HG03460 (cell line): ENCODE results near the gene KRT71.
"Not testable (repeated sequence)": the region's sequence is repeated elsewhere in the genome, so short reads cannot be mapped to it uniquely, and the experiment has no call there.

ENCODE experiments used
- ATAC-seq: cut with Tn5 transposase; IDR thresholded peaks from one replicate; pipeline ENCODE4 v1.9.1; 2021; ENCODE audit not compliant: unreplicated experiment

KRT71 gene

GRCh38 chr12:52552681-52553195 lies at the start of gene KRT71:
KRT71 (minus strand) TSS chr12:52553145; CDS start chr12:52553077, 68 bp downstream.
- ATAC-seq: no peak

DNA sequence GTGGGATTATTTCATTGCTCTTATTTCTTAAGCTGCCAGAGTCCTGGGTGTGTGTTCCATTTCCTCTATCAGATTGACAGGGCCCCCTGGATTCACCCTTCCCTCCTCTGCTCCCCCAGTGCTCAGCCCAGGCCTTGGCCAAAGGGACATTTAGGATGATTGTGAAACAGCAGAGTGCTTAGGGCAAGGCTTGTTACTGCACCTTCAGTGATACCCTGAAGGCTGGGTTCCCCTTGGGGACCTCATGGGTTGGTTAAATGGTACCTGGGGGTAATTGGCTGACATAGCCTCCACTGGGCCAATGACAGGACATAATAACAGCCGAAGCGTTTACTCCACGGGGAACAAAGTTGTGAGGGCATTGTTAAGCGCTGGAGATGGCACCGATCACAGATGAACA lies 49.6 kb upstream of the KRT71 start:
- no peak for ATAC-seq

DNA sequence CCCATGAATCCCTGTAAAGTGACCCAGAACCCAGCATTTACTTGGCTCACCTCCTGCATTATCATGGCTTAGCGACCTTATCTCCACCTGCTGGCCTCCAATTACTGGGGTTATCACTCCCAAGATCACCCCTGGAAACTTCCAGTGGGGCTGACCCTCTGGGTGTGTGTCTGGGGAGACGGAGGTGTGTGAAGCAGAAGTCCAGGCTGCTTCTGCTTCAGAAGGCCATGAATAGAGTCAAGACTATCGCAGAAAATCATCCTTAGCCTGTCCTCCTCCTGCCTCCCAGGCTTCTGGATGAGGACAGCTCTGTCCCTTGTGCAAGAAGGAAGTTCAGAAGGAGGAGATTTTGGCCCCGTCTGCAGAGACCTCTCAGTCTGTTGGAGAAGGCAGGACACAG lies 48.7 kb upstream of the KRT71 start:
- ATAC-seq: no peak

GRCh38 chr12:52600941-52601481 lies 48.1 kb upstream of the KRT71 start, which contains the start of gene KRT72:
KRT72 (minus strand) TSS chr12:52601463; CDS start chr12:52601452, 11 bp downstream.
- no peak for ATAC-seq

DNA sequence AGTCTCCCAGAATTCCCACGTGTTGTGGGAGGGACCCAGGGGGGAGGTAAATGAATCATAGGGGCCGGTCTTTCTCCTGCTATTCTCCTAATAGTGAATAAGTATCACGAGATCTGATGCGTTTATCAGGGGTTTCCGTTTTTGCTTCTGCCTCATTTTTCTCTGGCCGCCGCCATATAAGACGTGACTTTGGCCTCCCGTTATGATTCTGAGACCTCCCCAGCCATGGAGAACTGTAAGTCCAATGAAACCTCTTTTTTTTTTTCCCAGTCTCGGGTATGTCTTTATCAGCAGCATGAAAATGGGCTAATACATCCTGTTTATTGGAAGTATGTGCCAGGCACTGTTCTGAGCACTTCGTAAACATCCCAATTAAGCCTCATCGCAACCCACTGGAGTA lies 47.5 kb upstream of the KRT71 start:
- ATAC-seq: no peak

- ATAC-seq: no peak
Measured at GRCh38 chr12:52600071-52600470, 47.1 kb upstream of the KRT71 start.

GRCh38 chr12:52598966-52599365 lies 46.0 kb upstream of the KRT71 start:
- no peak for ATAC-seq

GRCh38 chr12:52594237-52594636 lies 41.3 kb upstream of the KRT71 start:
- not testable (repeated sequence) for ATAC-seq

DNA sequence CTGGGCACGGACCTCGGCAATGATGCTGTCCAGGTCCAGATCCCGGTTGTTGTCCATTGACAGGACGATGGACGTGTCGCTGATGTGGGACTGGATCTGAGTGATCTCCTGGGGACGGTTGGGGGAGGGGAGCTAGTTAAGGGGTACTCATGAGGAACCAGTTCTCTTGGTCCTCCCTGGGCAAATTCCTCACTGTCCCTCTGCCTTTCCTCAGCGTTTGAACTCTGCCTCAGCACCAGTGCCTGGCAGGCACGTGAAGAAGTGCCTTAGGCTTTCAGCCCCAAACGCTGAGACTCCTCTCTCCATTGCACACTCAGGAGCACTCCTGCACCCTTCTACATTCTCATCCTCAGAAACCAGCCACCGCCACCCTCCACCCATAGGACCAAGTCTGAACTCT lies 38.6 kb upstream of the KRT71 start:
- no peak for ATAC-seq

GRCh38 chr12:52590021-52590420 lies 37.1 kb upstream of the KRT71 start:
- no peak for ATAC-seq

- ATAC-seq: no peak
Measured at GRCh38 chr12:52587563-52587962, 34.6 kb upstream of the KRT71 start.

DNA sequence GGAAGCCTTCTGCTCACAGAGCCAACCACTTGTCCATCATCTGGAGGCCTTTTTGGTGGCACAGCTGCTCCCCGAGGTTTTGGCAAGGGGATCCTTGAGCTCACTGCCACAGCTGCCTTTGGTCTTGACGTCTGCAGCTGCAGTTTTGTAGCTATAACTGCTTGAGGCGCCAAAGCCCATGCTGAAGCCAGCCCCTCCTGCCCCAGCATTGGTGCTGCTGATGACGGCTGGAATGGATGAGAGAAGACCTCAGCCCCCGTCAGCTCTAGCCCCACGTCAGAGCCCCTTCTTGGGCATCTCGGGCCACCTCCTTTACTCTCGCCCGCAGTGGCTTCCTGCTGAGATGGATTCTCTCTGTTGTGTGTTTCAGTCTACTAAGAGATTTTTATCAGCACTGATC lies 33.0 kb upstream of the KRT71 start:
- ATAC-seq: no peak

DNA sequence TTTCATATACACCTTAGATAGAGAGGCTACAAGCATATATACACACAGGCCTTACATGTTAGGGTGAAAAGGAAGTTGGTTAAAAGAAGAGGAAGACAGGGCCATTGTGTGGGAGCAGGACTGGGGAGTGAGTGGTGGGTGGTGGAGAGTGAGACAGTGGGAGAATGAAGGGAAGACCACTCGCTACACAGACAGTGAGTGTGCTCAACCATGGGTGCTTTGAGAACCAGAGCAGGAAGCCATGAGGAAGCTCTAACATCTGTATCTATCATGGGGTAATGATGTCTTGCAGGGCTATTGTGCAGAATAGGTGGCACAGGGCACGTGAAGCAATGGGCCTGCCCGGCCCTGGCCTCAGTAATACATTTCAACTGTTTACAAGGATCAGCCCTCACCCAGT lies 32.1 kb upstream of the KRT71 start:
- ATAC-seq: no peak

DNA sequence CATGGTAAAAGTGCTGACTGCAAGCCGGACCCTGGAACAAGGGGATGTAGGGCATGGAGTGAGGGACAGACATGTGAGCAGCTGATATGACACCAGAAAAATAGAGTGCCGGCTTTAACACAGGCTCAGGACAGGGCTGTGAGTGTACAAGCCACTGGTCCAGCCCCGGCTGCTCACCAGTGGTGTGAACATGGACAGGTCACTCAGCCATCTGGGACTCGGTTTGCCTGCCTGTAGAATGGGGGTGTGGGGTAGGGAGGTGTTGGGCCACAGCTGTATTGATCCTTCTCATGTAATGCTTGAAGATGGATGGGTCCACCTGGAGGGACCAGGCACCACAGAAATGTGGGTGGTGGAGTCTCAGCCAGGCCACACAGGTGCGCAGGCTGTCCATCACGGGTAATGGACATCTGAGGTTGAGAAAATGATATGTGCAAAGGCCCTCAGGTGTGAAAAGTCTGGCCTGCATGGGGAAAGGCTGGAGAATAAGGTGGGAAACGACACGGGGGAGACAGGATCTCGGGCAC lies 31.3 kb upstream of the KRT71 start:
- ATAC-seq: no peak

DNA sequence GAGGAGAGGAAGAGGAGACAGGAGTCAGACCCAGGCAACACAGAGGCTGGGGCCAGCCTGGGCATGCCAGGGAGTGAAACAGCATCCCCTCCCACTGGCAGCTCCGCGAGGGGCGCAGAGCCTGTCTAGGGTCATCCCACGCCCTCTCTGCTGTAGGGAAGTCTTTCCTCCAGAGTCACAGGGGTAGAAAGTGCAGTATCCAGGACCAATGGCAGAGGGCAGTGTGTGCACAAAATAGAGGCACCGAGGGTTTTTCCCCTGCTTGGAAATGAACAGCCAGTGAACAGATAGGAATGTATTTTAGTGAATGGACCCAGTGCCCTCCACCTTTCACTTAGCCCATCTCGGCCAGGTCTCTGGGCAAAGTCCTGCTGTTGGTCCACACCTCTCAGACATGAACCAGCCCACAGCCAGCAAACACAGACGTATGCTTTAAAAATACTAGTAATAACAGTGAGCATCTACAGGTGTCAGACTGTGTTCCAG lies 30.1 kb upstream of the KRT71 start:
- no peak for ATAC-seq

DNA sequence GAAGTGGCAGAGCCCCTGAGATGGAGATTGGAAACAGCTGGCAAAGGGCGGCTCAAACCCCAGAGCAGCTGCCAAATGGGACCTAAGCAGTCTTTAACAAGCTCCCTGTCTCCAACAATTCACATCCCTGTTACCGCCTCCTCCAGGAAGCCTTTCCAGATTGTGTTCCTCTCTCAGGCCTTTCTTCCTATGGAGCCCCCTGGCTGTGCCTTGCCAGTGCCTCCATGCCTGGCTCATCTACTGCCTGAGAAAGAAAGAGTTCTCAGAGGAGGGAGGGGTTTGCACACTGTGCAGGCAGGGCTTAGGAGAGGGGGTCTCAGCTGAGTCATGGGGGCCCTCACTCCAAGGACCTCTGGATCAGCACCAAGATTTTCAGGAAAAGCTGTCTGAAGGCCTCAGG lies 29.5 kb upstream of the KRT71 start:
- ATAC-seq: no peak

GRCh38 chr12:52581481-52581880 lies 28.5 kb upstream of the KRT71 start:
- no peak for ATAC-seq

DNA sequence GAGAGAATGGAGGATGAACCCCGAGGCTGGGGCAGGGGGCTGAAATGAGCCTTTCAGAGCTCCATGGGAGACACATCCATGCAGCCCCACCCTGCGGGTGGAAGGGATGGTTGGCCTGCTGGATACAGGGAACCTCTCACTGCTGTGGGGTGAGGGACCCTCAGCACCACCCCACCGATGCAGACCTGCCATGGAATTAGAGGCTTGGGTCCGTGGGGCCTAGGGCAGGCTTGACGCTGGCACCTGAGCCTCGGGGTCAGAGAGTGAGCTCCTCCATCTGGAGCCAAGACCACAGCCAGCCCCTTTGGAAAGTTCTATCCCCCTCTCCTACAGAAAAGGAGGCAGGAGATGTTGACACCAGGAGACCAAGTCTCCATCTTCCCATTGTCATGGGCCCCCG lies 28.1 kb upstream of the KRT71 start:
- ATAC-seq: no peak

- ATAC-seq: no peak
Measured at GRCh38 chr12:52580496-52580895, 27.6 kb upstream of the KRT71 start.

DNA sequence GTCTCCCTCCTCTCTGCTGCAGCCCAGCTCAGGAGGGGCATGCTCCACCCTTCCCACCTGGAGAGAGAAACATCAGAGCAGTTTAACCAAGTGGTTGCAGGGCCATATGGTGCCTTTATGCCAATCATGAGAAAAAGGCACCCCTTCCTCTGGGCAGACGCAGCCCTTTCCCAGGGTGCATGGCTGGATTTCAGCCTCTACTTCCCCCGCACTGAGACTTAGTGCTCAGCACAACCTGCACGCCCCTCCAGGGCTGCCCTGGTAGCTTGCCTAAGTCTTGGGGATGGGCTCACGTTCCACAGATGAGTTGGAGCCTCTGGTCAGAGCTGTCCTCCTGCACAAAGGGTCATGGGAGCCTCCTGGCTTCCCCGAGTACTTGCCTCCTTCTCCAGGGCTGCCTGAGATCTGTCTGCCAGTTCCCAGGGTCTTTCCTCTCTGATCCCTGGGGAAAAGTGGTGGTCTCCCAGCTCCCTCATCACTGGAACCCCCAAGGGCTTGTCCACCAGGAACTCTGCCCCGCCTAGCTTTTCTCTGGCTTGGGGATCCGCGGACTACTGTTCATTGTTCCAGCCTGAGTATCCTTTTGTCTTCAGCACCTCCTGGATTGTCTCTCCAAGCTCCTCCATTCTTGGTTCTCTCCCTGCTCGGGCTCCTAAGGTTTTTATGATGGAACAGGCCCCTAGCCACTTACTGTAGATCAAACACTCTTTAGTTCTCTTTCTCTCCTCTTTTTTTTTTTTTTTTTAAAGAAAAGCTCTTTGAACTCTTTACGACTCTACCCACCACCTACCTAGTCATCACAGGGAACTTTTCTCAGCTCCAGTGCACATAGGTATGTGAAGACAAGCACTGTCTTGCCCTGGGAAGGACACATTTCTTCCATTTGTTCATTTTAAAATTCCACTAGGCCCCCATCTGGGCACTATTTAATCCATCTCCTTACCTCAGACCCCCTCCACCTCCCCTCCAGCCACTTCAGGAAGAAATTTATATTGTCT lies 26.8 kb upstream of the KRT71 start:
- ATAC-seq: no peak

DNA sequence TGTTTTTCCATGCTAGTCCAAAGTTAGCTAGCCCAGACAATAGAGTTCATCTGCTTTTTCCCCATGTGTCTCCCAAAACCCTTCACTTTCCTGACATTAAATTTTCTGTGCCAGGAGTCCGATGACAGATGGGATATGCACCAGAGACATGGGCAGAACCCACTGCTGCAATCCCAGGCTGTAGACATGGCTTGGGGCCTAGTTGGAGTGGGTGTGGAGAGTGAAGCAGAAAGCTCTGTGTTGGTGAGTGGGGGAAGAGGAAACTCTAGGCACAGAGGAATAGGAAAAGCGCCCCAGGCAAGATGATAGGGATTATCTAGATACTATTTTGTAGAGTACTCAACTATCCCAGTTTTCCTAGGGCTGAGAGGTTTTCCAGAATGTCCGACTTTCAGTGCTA lies 25.5 kb upstream of the KRT71 start:
- ATAC-seq: no peak

- no peak for ATAC-seq
Measured at GRCh38 chr12:52577316-52577715, 24.4 kb upstream of the KRT71 start.
